LNCaP clone FGC (cell line): Measurements from ENCODE around the gene TMEM117.

ENCODE experiments used
- DNase-seq: peaks from one replicate; pipeline ENCODE4 v3.0.0-alpha.2; 2011; ENCODE audit warnings: low read depth
- H3K4me3 ChIP-seq: 2 replicates; pipeline ENCODE4 v1.5.1; 2011; ENCODE audit warnings: mild to moderate bottlenecking, low read depth, low read length, control low read depth
- CTCF ChIP-seq: IDR thresholded peaks from 2 replicates; pipeline ENCODE4 v1.5.1; 2012; ENCODE audit warnings: mild to moderate bottlenecking; ENCODE audit not compliant: control insufficient read depth, insufficient read depth; ENCODE audit errors: extremely low read depth

Gene TMEM117

GRCh38 chr12:44143175-44143574 lies 307.3 kb downstream of the TMEM117 start:
- no peak for TF ChIP-seq CTCF
- no peak for DNase-seq
- no peak overlapping the region for H3K4me3 ChIP-seq

GRCh38 chr12:44148936-44149335 lies 313.1 kb downstream of the TMEM117 start:
- DNase-seq, result no peak
- H3K4me3 ChIP-seq, result no peak overlapping the region
- TF ChIP-seq CTCF, result no peak

- H3K4me3 ChIP-seq, result no peak overlapping the region
- no peak for DNase-seq
- TF ChIP-seq CTCF, result no peak
These were observed 318.2 kb downstream of the TMEM117 start for GRCh38 chr12:44154128-44154527.

- no peak overlapping the region for H3K4me3 ChIP-seq
- no peak for TF ChIP-seq CTCF
- DNase-seq, result no peak
These were observed 319.5 kb downstream of the TMEM117 start for GRCh38 chr12:44155358-44155757.

- no peak overlapping the region for H3K4me3 ChIP-seq
- no peak for TF ChIP-seq CTCF
- no peak for DNase-seq
These were observed 321.5 kb downstream of the TMEM117 start for GRCh38 chr12:44157359-44157758.

GRCh38 chr12:44158746-44159145 lies 322.9 kb downstream of the TMEM117 start:
- H3K4me3 ChIP-seq, result no peak overlapping the region
- no peak for DNase-seq
- no peak for TF ChIP-seq CTCF

- H3K4me3 ChIP-seq, result no peak overlapping the region
- no peak for DNase-seq
- TF ChIP-seq CTCF, result no peak
These were observed 323.3 kb downstream of the TMEM117 start for GRCh38 chr12:44159216-44159615.
